NCI-H1105 (cell line): Measurements from ENCODE around the gene OOSP4B.
"Not testable (repeated sequence)": the region's sequence is repeated elsewhere in the genome, so short reads cannot be mapped to it uniquely, and the experiment has no call there.

ENCODE experiments used
- DNase-seq: peaks from one replicate; lab custom pipeline; 2025; lab: John Stamatoyannopoulos, UW

The OOSP4B gene

DNA sequence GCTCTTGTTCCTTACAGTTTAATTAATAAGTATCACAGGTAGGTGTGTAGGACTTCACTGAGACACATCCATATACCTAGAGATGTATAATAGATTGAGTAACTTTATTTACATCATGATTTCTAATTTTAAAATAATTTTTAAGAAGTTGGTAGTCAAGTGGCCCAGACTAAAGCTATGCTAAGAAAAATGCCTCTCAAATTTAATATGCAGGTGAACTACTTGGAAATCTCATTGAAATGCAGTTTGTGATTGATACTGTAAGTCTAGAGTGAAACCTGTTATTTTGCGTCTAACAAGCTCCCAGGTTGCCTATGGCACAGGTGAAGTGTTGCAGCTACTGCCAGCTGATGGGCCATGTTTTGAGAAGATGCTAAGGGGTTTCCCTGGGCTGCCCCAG lies at the start of gene OOSP4B:
Gene OOSP4B, plus strand, starts transcription at position 301 of the 400 bp plus-strand sequence.
- DNase-seq = no peak

DNA sequence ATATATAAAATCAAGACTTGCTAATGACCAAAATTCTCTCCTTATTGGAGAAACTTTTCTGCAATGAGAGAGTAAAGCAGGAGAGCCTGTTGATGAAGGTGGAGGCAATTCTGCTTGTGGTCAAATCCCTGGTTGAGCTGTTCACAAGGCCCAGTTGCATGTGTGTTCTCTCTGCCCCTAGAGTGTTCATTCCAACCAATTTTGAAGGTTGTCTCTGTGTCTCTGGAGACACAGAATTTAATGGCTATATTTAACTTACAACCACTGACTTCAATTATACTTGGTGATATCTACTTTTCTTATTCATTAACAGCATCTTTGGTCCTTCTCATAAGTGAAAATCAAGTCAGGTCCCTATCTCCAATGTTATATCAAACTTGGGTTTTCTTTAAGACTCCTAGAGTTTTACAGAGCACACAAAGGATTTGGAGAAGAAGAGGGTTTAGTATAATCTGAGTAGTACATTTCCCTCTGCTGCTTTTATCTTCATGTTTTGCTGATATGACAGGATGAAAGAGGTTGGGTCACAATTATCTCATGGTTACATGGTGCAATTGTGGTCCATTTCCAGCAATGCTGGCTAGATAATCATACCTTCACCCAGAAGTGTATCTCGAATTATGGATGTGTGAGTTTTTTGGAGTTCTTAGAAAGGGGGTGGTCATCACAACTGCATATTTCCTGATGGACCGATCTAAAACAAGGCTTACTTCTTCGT lies 49.1 kb upstream of the OOSP4B start:
- DNase-seq = no peak

DNA sequence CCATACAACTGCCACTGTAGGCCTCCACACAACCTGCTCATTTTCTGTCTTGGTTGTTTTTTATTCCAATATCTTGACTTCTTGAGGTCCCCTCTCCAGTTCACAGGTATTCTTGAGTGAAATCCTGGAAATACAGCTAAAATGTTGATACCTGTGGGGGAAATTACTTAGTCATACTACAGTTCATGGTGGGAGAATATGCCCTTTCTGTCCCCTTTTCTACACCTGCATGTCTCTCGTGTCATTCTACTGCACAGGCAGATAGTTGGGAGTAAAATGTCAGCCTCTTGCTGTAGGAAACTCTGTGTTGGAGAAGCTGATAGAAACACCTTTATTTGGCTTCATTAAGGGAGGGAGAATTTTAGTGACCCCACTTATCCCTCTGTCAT lies 48.6 kb upstream of the OOSP4B start:
- no peak for DNase-seq

DNA sequence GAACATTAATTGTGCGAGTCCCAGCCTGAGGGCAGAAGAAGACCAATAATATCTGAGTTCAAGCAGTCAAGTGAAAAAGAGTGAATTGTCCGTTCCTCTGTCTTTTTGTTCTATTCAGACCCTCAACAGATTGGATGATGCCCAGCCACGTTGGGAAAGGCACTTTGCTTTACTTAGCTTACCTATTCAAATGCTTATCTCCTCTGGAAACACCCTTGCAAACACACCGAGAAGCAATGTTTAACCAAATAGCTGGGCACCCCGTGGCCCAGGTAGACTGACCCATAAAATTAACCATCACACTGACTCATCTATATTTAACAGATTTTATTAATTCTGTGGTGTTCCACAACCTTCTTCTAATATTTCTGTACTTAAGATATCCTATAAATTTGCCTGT lies 43.9 kb upstream of the OOSP4B start:
- no peak for DNase-seq

DNA sequence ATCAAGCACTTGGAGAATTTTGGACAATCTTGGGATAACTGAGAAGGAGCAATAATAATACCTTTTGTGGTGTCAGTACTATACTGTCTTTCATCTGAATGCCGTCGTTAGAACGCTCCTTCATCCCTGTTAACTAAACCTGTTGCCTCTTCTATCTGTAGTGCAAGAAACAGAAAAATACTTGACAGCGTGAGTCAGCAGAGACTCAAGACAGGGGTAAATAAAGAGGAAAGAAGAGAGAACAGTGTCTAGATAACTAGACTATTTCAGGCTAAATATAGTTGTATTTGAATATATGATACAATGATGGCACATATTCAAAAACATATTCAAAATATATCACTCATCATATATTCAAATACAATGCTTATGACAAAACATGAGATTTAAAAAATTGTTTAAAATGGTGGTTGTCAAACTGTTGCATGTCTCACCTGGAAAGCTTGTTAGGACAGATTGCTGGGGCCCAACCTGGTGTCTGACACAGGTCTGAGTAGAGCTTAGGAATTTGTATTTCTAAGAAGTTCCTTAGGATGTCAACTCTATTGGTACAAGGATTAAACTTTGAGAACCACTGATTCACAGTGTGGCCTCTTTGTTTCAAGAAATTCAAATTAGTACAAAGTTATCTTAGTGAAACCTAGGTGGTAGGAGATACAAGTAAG lies 35.7 kb upstream of the OOSP4B start:
- no peak for DNase-seq

DNA sequence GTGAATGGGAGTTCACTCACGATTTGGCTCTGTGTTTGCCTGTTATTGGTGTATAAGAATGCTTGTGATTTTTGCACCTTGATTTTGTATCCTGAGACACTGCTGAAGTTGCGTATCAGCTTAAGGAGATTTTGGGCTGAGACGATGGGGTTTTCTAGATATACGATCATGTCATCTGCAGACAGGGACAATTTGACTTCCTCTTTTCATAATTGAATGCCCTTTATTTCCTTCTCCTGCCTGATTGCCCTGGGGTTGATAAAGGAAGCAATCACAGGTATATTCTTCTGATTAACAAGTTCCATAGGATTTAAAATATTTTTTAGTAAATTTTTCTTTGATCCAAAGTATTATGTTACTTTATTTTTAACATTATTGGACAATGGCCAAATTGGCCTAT lies 34.9 kb upstream of the OOSP4B start:
- not testable (repeated sequence) for DNase-seq

DNA sequence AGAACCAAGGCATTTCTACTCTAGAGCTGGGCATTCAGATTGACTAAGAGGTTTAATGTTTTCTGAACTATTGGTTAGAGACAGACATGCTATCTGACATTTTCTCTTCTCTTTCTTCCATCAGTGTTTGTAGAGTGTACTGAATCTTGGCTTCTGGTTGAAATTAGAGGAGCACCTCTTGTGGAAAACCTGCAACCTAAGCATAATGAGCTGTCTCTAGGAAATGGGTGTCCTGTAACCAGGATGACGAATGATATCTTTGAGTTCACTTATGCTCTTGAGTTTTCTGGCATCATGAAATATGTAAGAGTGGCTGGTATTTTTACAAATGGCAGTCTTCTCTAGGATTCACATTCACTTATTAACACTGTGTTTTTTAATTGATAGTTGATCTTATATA lies 33.8 kb upstream of the OOSP4B start:
- no peak for DNase-seq

DNA sequence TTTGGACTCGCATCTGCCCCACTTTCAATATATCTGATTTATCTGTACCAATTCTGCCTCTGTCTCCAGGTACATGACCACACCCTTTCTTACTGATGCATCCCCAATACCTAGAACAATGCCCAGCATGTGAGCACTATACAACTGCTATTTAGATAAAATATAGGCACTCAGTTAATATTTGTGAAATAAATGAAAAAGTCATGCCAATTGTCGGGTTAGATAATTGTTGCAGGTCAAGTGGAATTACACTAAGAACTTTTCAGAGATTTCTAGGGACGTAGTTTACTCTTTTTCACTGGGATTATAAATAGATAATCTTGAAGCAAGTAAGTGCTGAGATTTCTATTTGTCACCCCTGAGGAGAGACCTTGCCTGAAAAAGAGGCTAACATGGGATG lies 32.6 kb upstream of the OOSP4B start:
- DNase-seq = no peak

DNA sequence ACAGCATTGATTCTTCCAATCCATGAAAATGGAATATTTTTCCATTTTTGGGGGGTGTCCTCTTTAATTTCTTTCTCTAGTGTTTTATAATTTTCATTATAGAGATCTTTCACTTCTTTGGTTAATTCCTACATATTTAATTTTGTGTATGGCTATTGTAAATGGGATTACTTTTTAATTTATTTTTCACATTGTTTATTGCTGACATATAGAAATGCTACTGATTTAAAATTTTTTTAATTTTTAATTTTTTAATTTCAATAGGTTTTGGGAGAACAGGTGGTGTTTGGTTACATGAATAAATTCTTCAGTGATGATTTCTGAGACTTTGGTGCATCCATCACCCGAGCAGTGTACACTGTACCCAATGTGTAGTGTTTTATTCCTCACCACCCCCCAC lies 26.6 kb upstream of the OOSP4B start:
- DNase-seq = no peak

DNA sequence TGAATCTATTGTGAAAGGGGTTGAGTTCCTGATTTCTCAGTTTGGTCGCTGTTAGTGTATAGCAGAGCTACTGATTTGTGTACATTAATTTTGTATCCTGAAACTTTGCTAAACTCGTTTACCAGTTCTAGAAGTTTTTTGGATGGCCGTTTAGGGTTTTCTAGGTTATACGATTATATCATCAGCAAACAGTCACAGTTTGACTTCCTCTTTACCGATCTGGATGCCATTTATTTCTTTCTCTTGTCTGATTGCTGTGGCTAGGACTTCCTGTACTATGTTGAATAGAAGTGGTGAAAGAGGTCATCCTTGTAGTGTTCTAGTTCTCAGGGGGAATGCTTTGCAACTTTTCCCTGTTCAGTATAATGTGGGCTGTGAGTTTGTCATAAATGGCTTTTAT lies 24.6 kb upstream of the OOSP4B start:
- DNase-seq = no peak

DNA sequence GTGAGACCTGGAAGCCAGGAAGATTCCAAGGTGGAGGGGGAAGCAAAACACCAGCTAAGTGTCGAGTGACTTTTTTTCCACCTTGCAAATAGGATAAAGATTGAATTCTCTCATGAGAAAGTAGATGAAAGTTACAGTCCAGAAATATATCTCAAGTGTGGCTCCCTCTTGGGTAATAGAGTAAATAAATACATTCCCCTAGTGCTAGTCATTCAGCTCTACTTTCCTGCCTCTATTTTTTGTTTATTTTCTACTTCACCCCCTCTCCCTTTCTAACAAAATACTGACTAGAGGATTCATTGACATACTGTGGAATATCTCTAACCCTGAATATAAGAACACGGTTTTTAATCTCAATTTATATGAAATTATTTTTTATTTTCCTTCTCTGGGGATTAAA lies 19.2 kb upstream of the OOSP4B start:
- DNase-seq = no peak

DNA sequence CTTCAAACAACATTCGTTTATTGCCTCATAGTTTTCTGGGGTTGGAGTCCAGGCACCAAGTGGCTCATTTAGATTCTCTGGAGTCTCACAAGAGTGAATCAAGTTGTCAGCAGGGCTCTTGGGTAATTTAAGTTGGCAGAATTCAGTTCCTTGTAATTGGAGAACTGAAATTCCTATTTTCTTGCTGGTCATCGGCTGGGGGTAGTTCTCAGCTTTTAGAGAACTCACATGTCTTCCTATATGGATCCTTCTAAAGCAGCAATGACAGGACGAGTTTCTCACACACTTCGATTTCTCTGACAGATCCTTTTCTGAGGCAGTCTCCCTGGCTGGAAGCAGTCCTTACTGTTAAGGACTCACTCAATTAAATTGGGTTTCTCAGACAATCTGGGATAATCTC lies 17.3 kb upstream of the OOSP4B start:
- no peak for DNase-seq

DNA sequence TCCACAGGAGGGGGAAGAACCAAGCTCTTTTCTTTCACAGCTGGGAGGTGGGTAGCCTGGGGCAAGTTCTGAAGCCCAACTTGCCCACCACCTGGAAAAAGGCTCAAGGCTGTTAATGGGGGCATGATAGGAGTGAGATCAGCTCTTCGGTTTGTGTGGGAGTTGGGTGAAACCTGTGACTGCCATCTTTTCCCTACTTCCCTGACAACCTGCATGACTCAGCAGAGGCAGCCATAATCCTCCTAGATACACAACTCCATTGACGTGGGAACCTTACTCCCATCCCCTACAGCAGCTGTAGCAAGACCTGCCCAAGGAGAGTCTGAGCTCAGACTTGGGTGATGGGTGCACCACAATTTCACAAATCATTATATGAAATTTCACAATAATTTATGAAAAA lies 13.3 kb upstream of the OOSP4B start:
- DNase-seq = no peak

DNA sequence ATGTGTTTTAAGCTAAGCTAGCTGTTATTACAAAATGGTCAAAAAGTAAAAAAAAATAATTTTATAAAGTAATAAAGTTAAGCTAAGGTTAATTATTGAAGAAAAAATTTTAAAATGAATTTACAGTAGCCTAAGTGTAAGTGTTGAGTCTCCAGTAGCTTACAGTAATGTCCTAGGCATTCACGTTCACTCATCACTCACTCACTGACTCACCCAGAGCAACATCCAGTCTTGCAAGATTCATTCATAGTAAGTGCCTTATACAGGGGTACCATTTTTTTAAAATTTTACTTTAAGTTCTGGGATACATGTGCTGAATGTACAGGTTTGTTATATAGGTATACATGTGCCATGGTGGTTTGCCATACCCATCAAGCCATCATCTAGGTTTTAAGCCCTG lies 11.6 kb upstream of the OOSP4B start:
- DNase-seq = no peak

DNA sequence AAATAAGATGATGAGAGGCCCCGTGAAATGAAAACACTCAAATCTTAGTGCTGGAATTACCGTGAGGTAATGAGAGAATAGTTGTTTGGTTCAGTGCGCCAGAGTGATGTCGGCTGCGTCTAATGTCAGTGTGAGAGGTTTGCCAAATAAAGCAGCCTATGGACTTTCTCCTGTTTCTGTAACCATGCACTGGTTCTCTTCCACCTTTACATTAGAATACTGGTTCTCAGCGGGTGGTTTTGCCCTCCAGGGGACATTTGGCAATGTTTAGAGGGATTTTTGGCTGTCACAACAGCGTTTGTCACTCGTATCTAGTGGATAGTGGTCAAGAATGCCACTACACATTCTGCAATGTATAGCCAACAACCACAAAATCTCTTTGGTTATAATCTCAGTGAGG lies 1.1 kb downstream of the OOSP4B start:
- DNase-seq = no peak

DNA sequence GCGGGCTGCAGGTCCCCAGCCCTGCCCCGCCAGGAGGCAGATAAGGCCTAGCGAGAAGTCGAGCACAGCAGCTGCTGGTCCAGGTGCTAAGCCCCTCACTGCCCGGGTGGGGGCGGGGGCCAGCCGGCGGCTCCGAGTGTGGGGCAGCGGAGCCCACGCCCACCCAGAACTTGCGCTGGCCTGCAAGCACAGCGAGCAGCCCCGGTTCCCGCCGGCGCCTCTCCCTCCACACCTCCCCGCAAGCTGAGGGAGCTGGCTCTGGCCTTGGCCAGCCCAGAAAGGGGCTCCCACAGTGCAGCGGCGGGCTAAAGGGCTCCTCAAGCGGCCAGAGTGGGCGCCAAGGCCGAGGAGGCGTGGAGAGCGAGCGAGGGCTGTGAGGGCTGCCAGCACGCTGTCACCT lies 3.4 kb downstream of the OOSP4B start:
- not testable (repeated sequence) for DNase-seq

DNA sequence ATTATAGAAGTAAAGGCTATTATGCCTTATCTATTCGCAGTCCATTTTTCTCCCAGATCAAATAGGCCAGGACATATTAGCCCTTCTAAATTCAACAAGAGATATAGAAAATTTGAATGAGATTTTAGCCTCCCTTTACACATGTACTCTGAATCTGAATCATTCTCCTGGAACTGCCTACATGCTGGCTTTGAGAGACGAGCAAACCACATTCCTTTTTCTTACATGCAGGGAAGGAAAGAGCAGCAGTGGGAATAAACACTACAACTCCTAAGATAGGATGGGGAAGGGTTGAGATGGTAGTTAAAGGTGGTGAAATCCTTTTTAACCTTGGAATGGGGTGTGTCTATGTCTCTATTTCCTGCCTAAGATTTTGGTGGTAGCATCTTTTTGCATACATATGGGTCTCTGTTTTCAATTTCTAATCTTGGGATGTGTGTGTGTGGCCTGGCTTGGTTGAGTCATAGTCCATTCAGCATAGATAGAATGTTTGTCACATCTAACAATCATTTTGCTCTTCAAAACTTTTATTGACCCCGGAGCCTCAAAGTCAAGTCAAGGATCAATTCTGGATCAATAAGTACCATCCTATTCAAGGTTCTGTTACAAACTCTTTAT lies 12.1 kb downstream of the OOSP4B start:
- no peak for DNase-seq

DNA sequence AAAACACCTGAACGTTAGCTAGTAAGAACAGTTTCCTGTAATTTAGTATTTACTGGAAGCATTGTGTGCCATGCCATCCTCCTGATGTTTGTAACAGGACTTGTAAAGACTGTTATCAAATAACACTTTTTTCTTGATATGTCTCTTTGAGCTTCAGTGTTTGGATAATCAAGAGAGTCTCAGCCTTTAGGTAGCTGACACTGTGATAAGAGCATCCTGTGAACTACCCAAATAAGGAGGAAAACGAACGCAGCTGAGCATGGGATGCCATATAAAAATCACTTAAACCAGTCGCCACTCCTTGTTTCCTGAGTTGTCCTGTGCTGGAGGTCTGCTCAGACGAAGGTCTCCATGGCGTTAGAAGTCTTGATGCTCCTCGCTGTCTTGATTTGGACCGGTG lies 23.1 kb downstream of the OOSP4B start, which contains the start of gene OOSP2:
Gene OOSP2, plus strand, starts transcription at position 301 of the 400 bp plus-strand sequence. Its CDS starts 51 bp downstream, at position 352.
- DNase-seq = no peak

DNA sequence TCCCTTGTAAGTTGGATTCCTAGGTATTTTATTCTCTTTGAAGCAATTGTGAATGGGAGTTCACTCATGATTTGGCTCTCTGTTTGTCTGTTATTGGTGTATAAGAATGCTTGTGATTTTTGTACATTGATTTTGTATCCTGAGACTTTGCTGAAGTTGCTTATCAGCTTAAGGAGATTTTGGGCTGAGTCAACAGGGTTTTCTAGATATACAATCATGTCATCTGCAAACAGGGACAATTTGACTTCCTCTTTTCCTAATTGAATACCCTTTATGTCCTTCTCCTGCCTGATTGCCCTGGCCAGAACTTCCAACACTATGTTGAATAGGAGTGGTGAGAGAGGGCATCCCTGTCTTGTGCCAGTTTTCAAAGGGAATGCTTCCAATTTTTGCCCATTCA lies 33.4 kb downstream of the OOSP4B start:
- not testable (repeated sequence) for DNase-seq

DNA sequence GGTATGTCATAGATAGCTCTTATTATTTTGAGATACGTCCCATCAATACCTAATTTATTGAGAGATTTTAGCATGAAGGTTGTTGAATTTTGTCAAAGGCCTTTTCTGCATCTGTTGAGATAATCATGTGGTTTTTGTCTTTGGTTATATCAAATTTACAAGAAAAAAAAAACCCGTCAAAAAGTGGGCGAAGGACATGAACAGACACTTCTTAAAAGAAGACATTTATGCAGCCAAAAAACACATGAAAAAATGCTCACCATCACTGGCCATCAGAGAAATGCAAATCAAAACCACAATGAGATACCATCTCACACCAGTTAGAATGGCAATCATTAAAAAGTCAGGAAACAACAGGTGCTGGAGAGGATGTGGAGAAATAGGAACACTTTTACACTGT lies 33.9 kb downstream of the OOSP4B start:
- DNase-seq = not testable (repeated sequence)

DNA sequence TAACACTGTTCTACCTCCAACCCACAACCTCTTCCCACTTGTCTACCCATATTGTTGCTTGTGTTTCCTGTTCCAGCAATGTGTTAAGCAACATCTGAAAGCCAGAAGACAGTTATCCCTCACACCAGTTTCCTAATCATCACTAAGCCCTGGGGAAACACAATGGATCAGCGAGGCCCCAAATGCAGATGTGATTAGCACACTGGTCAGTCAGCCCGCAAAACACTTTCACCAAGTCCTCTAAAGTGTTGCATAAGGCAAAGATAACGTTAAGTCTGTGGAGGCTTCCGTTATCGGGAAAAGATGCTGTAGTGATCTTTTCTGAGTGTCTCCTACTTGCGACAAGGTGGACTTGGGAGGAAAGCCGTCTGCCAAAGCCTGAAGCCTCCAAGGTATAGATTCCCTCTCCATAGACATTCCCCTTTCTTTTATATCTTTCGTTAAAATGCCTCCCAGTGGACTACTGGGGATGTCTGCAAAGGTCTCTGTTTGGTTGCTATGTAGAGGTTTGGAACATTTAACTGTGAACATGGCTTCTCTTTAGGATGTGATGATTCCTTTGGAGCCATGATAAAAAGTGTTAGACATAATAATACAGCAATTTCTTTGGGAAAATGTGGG lies 39.5 kb downstream of the OOSP4B start, which contains the start of gene MS4A3:
Gene MS4A3, plus strand, starts transcription at position 317 of the 621 bp plus-strand sequence. CDS start 4,496 bp downstream, outside the sequence.
- no peak for DNase-seq

DNA sequence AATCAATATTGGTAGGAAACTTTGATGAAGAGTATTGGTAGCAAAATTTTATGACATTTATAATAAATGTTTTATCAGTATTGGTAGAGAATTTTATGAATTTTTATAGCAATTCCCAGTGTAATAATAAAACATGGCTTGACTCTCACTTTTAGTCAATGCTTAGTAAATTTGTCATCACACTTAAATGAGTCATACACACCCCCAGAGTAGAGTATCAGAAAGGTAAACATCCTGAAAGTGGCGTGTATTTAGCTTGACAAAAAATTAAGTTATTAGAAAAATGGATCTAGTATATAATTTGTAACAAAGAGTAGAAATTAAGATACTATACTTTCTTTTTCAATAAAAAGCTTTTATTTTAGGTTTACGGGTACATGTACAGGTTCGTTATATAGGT lies 42.1 kb downstream of the OOSP4B start:
- DNase-seq = no peak
